ENCODE results near the gene LRRC63.
"Not testable (repeated sequence)": the region's sequence is repeated elsewhere in the genome, so short reads cannot be mapped to it uniquely, and the experiment has no call there.

LRRC63 gene, protein sequence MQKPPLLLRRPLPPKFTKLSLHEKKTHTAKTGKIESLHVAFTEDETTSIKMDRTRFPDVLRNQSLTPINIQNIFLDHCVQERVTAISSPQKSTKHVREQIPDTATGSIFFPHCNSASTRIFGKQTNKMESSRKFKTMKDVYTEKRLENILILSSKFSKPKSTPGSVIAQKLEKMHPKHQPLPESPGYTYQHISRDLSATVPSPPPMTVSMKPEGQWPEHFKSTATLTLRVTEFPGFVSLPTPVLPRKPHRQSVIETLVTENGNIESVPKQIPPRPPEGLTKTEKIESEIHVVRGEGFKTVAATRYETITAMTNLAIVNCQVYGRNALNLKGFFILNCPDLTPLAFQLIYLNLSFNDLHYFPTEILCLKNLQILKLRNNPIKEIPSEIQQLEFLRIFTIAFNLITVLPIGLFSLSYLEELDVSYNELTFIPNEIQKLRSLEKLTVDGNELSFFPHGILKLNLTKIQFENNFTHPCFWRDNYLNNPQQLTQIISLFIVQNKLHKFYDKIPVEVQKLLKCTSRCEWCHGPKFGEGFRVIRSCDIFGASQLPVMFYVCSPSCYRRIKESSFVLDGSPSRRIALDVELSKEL

GRCh38 chr13:46211483-46212351 is at the start of gene LRRC63:
LRRC63 (plus strand) TSS chr13:46211928; CDS start chr13:46213035, 1,107 bp downstream.
- peak; percentile 36 for DNase-seq

GRCh38 chr13:46162741-46163140 is 49.0 kb upstream of the LRRC63 start:
- not testable (repeated sequence) for DNase-seq

DNA sequence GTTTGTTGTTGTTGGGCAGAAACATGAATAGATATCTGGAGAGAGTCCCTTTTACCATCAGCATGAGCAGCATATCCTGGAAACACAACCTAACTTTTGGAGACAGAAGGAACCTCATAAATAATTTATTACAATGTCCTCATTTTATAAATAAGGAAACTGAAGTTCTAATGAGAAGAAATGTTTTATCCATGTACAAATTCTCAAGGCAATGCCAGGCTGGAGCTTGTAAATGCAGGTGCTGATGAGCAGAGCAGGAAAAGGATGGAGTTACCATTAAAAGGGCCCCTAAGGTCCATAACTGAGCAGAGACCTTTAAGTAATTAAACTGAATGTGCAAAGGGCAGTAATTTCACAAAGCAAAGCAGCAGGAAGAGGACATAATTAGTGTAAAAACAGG is 47.1 kb upstream of the LRRC63 start:
- no peak for DNase-seq

DNA sequence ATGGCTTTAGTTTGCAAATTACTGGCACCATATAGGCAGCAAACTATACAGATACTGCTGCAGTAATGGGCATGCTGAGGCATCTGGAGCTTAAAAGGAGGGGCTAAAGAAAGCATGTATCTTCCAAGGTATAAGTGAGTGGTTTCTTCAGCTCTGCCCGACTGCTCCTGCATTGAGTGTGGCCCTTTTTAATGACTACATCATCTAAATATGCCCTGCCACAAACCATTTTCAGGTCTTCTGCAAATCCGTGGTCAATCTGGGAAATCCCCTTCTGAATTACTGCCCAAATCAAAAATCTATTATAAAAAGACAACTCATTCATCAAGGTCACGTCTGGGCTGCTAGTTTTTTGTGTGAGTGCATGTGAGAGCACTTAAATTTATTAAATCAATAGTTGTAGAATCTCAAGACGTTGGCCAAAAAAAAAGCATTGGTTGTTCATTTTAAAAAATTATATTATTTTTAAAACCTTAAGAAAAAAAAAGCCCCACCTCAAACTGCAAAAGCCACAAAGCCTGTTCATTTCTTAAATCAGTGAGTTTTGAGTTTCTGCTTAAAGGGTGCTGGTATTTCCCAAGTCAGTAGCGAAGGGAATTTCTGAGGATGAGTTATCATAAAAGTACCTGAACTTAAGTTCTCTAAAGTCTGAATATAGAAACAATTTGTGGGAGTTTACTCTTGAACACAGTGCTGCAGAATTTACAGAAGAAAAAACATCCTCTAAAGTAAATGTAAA is 46.1 kb upstream of the LRRC63 start:
- no peak for DNase-seq

GRCh38 chr13:46166224-46166584 is 45.5 kb upstream of the LRRC63 start:
- DNase-seq: no peak

DNA sequence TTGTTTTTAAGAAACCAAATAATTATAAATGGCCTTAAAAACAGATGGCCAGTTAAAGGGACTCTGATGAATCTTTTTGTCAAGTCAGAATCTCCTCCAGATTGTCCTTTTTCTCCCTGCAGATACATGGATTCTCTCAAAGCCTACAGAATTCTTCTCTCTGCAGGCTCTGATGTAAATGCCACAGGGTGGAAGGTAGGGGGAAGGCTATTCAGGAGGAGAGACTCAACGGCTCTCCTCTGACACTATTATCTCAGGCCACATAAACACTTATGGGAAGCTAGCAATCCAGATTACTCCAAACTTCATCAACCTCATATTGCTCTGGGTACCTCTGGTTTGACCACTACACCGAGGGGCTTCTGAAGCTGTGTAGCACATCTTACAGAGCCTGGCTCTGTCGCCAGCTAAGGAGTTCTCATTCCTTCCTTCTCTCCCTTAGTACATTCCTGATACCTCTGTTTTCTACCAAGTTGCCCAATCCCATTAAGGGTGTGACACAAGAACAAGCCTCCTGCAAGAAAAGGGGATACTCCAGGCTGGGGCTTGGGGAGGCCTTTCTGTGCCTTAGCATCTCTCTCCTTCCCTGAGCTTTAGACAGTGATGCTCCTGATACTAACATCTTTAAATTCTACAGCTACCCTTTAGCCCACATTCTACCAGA is 44.6 kb upstream of the LRRC63 start:
- DNase-seq: no peak

DNA sequence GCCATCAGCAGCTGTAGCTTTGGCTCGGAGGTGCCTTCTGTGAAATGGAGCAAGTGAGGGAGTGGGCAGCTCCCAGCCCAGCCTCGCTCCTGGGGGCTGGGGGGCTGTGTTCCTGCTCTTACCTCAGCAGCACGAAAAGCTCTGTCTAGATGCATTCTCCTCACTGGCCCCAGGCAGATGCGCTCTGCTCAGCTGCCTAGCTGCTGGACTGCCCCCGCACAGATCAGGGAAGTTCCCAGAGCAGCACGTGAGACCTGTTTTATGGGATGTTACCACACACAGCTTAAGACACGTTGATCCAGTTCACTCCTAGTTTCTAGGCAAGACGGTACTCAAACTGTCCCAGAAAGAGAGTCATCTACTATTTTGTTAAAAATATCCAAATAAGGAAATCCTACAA is 43.4 kb upstream of the LRRC63 start:
- no peak for DNase-seq

GRCh38 chr13:46168783-46169182 is 42.9 kb upstream of the LRRC63 start:
- no peak for DNase-seq

DNA sequence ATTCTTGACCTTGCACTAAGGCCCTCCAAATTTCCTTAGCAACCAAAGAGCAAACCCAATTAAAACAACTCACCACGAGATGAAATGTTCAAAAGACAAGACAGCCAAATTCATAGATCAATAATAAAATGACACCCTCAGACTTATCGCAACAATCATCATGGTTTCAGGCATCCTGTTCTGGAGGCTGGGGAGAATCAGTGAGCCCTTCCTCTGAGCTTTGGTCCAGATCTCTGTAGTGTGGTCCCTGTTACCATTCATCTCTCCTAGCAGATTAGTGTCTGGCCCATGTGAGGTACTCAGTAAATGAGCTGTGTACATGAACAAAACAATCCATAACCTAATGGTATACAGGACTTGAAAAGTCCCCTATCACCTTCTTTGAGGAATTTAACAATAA is 42.0 kb upstream of the LRRC63 start:
- DNase-seq: no peak

GRCh38 chr13:46170268-46170667 is 41.5 kb upstream of the LRRC63 start:
- no peak for DNase-seq

DNA sequence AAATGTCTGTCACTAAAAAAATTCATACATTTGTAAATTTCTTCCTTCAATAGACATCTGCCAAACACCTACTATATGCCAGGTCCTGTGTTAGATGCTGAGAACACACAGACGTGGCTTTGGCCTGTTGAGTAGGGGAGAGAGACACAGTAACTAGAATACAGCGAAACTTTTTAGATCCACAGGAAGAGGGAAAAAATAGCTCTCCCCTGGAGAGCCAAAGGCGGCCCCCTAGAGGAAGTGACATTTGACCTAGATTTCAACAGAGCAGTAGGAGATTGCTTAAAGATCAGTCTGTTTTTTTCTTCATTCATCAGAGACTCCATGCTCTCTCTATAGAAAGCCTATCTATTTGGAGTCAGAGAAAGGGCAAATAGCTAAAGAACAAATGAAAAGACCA is 41.0 kb upstream of the LRRC63 start:
- no peak for DNase-seq

DNA sequence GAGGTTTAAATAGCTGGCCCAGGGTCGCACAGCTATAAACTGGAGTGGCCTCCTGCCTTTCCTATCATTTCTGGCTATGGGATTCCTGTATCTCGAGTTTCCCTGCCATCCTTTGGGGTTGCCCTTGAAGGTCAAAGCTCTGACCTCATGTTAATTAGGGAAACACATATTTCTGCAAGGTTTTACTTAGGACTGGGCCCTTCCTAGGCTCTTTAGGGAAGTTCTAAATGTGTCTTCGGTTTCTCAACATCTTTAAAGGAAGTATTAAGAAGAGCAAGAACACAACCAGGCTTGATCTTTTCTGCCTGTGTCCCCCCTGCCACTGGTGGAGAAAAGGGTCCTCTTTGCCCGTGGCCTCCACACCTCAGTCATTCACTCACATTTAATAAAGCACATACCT is 40.5 kb upstream of the LRRC63 start:
- DNase-seq: no peak

GRCh38 chr13:46171739-46172138 is 40.0 kb upstream of the LRRC63 start:
- no peak for DNase-seq

GRCh38 chr13:46172531-46172991 is 39.2 kb upstream of the LRRC63 start:
- DNase-seq: no peak

DNA sequence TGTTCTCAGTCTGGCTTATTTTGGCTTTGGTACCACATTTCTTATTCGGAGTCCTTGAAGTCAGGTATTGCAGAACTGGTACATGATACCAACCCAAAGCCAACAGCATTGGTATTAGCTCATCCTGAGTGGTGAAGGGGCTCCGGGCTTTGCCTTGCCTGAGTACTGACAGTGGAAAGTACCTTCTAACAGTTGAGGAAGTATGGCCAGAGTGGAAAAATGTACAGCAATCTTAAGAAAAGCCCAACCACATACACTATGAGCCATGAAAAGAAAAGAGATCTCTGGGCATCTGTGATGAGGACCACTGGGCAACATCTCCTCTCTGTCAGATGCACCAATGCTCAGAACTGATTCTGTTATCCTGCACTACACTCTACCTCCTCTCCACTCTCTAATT is 38.1 kb upstream of the LRRC63 start:
- no peak for DNase-seq

- DNase-seq: no peak
These were observed 35.0 kb upstream of the LRRC63 start for GRCh38 chr13:46176756-46177155.

GRCh38 chr13:46178143-46178542 is 33.6 kb upstream of the LRRC63 start:
- DNase-seq: no peak

- DNase-seq: no peak
These were observed 32.9 kb upstream of the LRRC63 start for GRCh38 chr13:46178821-46179220.

DNA sequence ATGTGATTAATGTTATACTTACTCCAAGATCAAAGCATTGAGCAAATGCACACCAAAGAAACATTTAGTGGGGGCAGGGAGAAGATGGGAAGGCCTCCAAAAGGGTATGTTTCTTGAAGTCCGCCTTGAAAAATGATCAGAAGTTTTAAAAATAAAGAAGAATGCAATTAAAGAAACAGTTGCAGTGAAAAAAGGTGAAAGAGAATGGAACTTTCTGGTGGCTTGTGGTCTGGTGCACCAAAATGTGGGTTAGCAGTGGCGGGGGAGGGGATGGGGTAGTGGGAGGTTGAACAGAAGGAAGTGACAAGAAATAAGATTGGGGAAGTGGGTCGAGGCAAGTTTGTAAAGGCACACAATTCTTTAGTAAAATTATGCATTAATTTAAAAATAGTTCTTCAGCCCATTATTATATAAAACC is 32.2 kb upstream of the LRRC63 start:
- no peak for DNase-seq

GRCh38 chr13:46179969-46180763 is 31.6 kb upstream of the LRRC63 start:
- DNase-seq: no peak

GRCh38 chr13:46181377-46181839 is 30.3 kb upstream of the LRRC63 start:
- no peak for DNase-seq
